ENCODE results near the gene STPG2. TPM values are rescaled to one million over a fixed set of nuclear protein-coding genes. Genes with fewer than 3 reads are reported as not detected.

Gene STPG2
- total RNA-seq, 1 experiment from 2014 or later: 0.20 TPM

DNA sequence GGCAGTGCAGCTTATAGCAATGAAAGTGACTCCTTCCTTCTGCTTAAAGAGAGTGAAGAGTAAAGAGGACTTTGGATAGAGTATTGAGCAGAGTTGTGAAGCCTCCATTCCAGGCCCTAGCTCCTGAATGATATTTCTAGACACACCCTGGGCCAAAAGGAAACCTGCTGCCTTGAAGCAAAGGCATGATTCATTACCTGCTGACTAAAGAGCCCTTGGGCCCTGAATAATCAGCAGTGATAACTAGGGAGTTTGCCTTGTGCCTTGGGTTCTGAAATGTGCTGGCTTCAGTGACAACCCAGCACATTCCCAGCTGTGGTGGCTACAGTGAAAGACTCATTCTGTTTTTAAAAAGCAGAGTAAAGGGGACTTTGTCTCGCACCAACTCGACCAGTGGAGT lies 49.2 kb downstream of the STPG2 start:
- H3K23me2 ChIP-seq (ENCODE audit: insufficient read length, low read depth, low read length, poor library complexity, severe bottlenecking): no peaks in the 10 kb centered on the region
- no peak overlapping the region for H4K91ac ChIP-seq (ENCODE audit: insufficient read length, low read depth, low read length)
- no peak overlapping the region for H3K27ac Mint-ChIP-seq

More for the DNA sequence above, 49.2 kb downstream of the STPG2 start:
- no peaks in the 10 kb centered on the region for H3K79me2 ChIP-seq (ENCODE audit: insufficient read depth, low read length)
- no peaks in the 10 kb centered on the region for H3K27me3 Mint-ChIP-seq (ENCODE audit: low read depth)
- WGBS (ENCODE audit: extremely low coverage, insufficient read length, low lambda C conversion rate): no CpG with 5 or more reads among the region's 2 CpGs
- no peak overlapping the region for H2AK5ac ChIP-seq (ENCODE audit: insufficient read length, low read length)
- H4K5ac ChIP-seq (ENCODE audit: insufficient read length, low read depth, low read length): no peak overlapping the region
- no peak overlapping the region for H3T11ph ChIP-seq (ENCODE audit: low read length)
- no peak for DNase-seq
- no peak overlapping the region for H4K8ac ChIP-seq (replicated peaks; ENCODE audit: insufficient read length, low read depth, low read length)
- TF ChIP-seq, protein P1, sequence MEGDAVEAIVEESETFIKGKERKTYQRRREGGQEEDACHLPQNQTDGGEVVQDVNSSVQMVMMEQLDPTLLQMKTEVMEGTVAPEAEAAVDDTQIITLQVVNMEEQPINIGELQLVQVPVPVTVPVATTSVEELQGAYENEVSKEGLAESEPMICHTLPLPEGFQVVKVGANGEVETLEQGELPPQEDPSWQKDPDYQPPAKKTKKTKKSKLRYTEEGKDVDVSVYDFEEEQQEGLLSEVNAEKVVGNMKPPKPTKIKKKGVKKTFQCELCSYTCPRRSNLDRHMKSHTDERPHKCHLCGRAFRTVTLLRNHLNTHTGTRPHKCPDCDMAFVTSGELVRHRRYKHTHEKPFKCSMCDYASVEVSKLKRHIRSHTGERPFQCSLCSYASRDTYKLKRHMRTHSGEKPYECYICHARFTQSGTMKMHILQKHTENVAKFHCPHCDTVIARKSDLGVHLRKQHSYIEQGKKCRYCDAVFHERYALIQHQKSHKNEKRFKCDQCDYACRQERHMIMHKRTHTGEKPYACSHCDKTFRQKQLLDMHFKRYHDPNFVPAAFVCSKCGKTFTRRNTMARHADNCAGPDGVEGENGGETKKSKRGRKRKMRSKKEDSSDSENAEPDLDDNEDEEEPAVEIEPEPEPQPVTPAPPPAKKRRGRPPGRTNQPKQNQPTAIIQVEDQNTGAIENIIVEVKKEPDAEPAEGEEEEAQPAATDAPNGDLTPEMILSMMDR (conservative IDR thresholded peaks at IDR 0.05): no peak
- no peak overlapping the region for H3K4me2 ChIP-seq (ENCODE audit: insufficient read depth, insufficient read length, low read length)
- H3K27me3 ChIP-seq (ENCODE audit: insufficient read depth, low read length): no peaks in the 10 kb centered on the region
- no peak overlapping the region for H2BK5ac ChIP-seq (ENCODE audit: insufficient read length, low read length)
- H3K27ac ChIP-seq (ENCODE audit: insufficient read length, low read depth, low read length): no peak overlapping the region
- H3K4me3 Mint-ChIP-seq: no peak overlapping the region
- H3K18ac ChIP-seq (ENCODE audit: insufficient read length, low read depth, low read length): no peak overlapping the region
- no peak overlapping the region for H2BK120ac ChIP-seq (ENCODE audit: low read depth, low read length, poor library complexity, severe bottlenecking)
- peaks cover 2 to 3% of the 10 kb centered on the region in 2 experiments; a peak in 4 of 5 replicates for H3K9me3 Mint-ChIP-seq
- no peak overlapping the region for H2AFZ ChIP-seq (ENCODE audit: low read length)
- no peaks in the 10 kb centered on the region for H4K20me1 ChIP-seq (ENCODE audit: control insufficient read depth, insufficient read depth, insufficient read length)
- H3K4ac ChIP-seq (ENCODE audit: low read depth, low read length): no peak overlapping the region
- no peak overlapping the region for H3K23ac ChIP-seq (ENCODE audit: insufficient read length, low read depth, low read length)
- H3K14ac ChIP-seq (ENCODE audit: insufficient read depth, low read length): no peak overlapping the region
- H3K36me3 Mint-ChIP-seq (ENCODE audit: insufficient read depth in 1 of 3, low read depth in 3 of 3): no peaks in the 10 kb centered on the region
- H2BK20ac ChIP-seq (ENCODE audit: low read depth, low read length, poor library complexity, severe bottlenecking): no peak overlapping the region
- H3K4me1 Mint-ChIP-seq: no peaks in the 10 kb centered on the region
- H3K9ac ChIP-seq (ENCODE audit: extremely low read depth, insufficient read length, low read length): no peak overlapping the region
- no peak overlapping the region for H2BK15ac ChIP-seq (ENCODE audit: low read depth, low read length)
- H3K56ac ChIP-seq (ENCODE audit: insufficient read length, low read depth, low read length): no peak overlapping the region
- H3K79me1 ChIP-seq (ENCODE audit: insufficient read depth, low read depth, low read length, poor library complexity, severe bottlenecking): no peaks in the 10 kb centered on the region
- no peaks in the 10 kb centered on the region for H3K9me3 ChIP-seq (ENCODE audit: control insufficient read depth, low read depth, low read length)
- H3K4me1 ChIP-seq (ENCODE audit: insufficient read depth, low read length): no peaks in the 10 kb centered on the region
- no peak overlapping the region for H2BK12ac ChIP-seq (ENCODE audit: insufficient read length, low read depth, low read length)

Measured in H9 (cell line).